Measurements from ENCODE around the gene PFN1.

PFN1 gene

GRCh38 chr17:4980644-4981216 lies 32.4 kb upstream of the PFN1 start:
- Histone ChIP-seq H3K9me3 (replicated peaks in 1 of 11) (no peaks in the 10 kb centered on the region), H3K4me2 (peak overlapping the region; percentile 20 to 89 (median 54); a peak in 20 of 22 replicates), H3K27ac (peak overlapping the region in 6 of 11 experiments; percentile 35 to 71 (median 52); a peak in 10 of 22 replicates), H3K4me3 (0 out of 20 replicates have a peak overlapping the region, but pooled peaks of 1 of the 10 experiments have one; percentile 3), H3K36me3 (peaks cover 33 to 77% (median 46%) of the 10 kb centered on the region in 11 experiments), H3K27me3 (no peaks in the 10 kb centered on the region), H3K9ac (peak overlapping the region in 5 of 11 experiments; percentile 30 to 73 (median 42); a peak in 5 of 22 replicates), H3K4me1 (peaks cover 29 to 91% (median 55%) of the 10 kb centered on the region in 10 experiments; a peak in 19 of 20 replicates), H4K20me1 (peaks cover 0 to 12% (median 0%) of the 10 kb centered on the region in 11 experiments; a peak in 3 of 22 replicates)
- TF ChIP-seq Cebpa-rat (IDR thresholded peaks at IDR 0.05) = no peak

GRCh38 chr17:4978726-4979125 lies 30.4 kb upstream of the PFN1 start:
- TF ChIP-seq Cebpa-rat (IDR thresholded peaks at IDR 0.05) = no peak
- Histone ChIP-seq H3K4me3 (peak overlapping the region in 1 of 10 experiments; percentile 33; a peak in 3 of 20 replicates), H3K9ac (peak overlapping the region in 10 of 11 experiments; percentile 35 to 59 (median 51); a peak in 15 of 22 replicates), H3K36me3 (peaks cover 41 to 80% (median 63%) of the 10 kb centered on the region in 11 experiments), H3K27me3 (no peaks in the 10 kb centered on the region), H3K4me1 (peaks cover 28 to 91% (median 52%) of the 10 kb centered on the region in 10 experiments), H3K27ac (peak overlapping the region in 8 of 11 experiments; percentile 30 to 71 (median 46); a peak in 12 of 22 replicates), H3K9me3 (replicated peaks in 1 of 11) (no peaks in the 10 kb centered on the region), H3K4me2 (peak overlapping the region; percentile 28 to 89 (median 68); a peak in 21 of 22 replicates), H4K20me1 (peaks cover 0 to 12% (median 0%) of the 10 kb centered on the region in 11 experiments; a peak in 3 of 22 replicates)

GRCh38 chr17:4974115-4974670 lies 25.9 kb upstream of the PFN1 start:
- H3K27ac ChIP-seq = peak overlapping the region in 5 of 11 experiments; percentile 22 to 42 (median 29); a peak in 7 of 22 replicates
- no peaks in the 10 kb centered on the region for H3K9me3 ChIP-seq (replicated peaks in 1 of 11)
- no peaks in the 10 kb centered on the region for H3K27me3 ChIP-seq
- TF ChIP-seq Cebpa-rat (IDR thresholded peaks at IDR 0.05) = no peak
- peak overlapping the region in 9 of 11 experiments; percentile 0 to 91 (median 50); a peak in 12 of 22 replicates for H3K4me2 ChIP-seq
- H3K4me3 ChIP-seq = no peak overlapping the region
- peak overlapping the region in 2 of 11 experiments; percentile 27 to 33; a peak in 1 of 22 replicates for H3K9ac ChIP-seq
- H3K36me3 ChIP-seq = peaks cover 62 to 92% (median 85%) of the 10 kb centered on the region in 11 experiments
- peaks cover 22 to 90% (median 42%) of the 10 kb centered on the region in 10 experiments for H3K4me1 ChIP-seq
- no peaks in the 10 kb centered on the region; a peak in 2 of 22 replicates for H4K20me1 ChIP-seq

- Histone ChIP-seq H4K20me1 (no peaks in the 10 kb centered on the region; a peak in 2 of 22 replicates), H3K27ac (peak overlapping the region in 6 of 11 experiments; percentile 22 to 42 (median 26); a peak in 8 of 22 replicates), H3K4me1 (peaks cover 22 to 90% (median 42%) of the 10 kb centered on the region in 10 experiments), H3K9me3 (replicated peaks in 1 of 11) (no peaks in the 10 kb centered on the region), H3K36me3 (peaks cover 62 to 98% (median 87%) of the 10 kb centered on the region in 11 experiments), H3K4me3 (no peak overlapping the region), H3K9ac (peak overlapping the region in 3 of 11 experiments; percentile 5 to 33 (median 21); a peak in 3 of 22 replicates), H3K27me3 (no peaks in the 10 kb centered on the region), H3K4me2 (peak overlapping the region in 9 of 11 experiments; percentile 0 to 91 (median 50); a peak in 12 of 22 replicates)
- no peak for TF ChIP-seq Cebpa-rat (IDR thresholded peaks at IDR 0.05)
Measured at GRCh38 chr17:4973256-4974114, 25.2 kb upstream of the PFN1 start.

DNA sequence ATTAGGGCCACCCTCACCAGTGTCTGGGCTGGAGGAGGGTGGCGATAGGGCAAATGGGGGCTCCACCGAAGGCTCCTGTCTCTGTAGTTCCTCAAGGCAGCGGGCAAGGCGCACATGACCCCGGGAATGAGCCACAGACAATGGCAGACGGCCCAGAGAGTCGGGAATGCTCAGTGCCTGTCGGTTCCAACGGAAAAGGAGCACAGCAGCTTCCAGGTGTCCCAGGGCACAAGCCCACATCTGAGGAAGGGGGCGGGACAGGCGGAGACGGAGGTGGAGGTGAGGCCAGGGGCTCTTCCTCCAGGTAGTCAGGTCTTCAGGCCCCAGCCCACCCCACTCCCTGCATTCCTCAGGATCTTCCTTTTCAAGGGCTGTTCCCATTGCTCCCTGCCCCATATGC lies 24.4 kb upstream of the PFN1 start:
- Histone ChIP-seq H4K20me1 (no peaks in the 10 kb centered on the region; a peak in 1 of 22 replicates), H3K27me3 (no peaks in the 10 kb centered on the region), H3K9me3 (replicated peaks in 1 of 11) (no peaks in the 10 kb centered on the region), H3K36me3 (peaks cover 55 to 91% (median 80%) of the 10 kb centered on the region in 11 experiments), H3K27ac (peak overlapping the region in 2 of 11 experiments; percentile 11 to 42; a peak in 3 of 22 replicates), H3K9ac (peak overlapping the region in 3 of 11 experiments; percentile 7 to 21 (median 15); a peak in 3 of 22 replicates), H3K4me1 (peaks cover 25 to 89% (median 42%) of the 10 kb centered on the region in 10 experiments), H3K4me3 (no peak overlapping the region), H3K4me2 (peak overlapping the region in 5 of 11 experiments; percentile 50 to 91 (median 79); a peak in 9 of 22 replicates)
- no peak for TF ChIP-seq Cebpa-rat (IDR thresholded peaks at IDR 0.05)

DNA sequence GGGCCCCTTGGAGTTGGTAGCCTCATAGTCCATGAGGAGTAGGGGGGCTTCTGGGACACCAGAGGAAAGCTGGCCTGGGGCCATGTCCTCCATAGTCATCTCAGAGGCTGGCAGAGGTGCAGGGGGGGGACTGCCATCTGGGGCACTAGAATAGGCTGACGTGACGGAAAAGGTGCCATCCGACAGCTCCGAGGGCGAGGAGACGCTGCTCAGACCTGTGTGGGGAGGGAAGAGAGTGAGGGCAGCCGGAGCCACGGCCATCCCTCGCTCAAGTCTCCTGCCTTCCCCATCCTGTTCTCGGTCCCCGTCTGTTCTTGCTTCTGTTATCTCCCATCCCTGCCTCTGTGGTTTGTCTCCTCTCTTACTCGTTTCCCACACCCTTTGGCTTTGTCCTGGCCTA lies 24.0 kb upstream of the PFN1 start:
- TF ChIP-seq Cebpa-rat (IDR thresholded peaks at IDR 0.05) = no peak

GRCh38 chr17:4971826-4972225 lies 23.5 kb upstream of the PFN1 start:
- Histone ChIP-seq H3K36me3 (peaks cover 46 to 82% (median 71%) of the 10 kb centered on the region in 11 experiments), H4K20me1 (no peaks in the 10 kb centered on the region; a peak in 1 of 22 replicates), H3K4me1 (peaks cover 25 to 80% (median 42%) of the 10 kb centered on the region in 10 experiments), H3K27me3 (no peaks in the 10 kb centered on the region), H3K4me2 (no peak overlapping the region), H3K9me3 (replicated peaks in 1 of 11) (no peaks in the 10 kb centered on the region), H3K9ac (peak overlapping the region in 2 of 11 experiments; percentile 9 to 15; a peak in 1 of 22 replicates), H3K4me3 (no peak overlapping the region), H3K27ac (no peak overlapping the region)
- no peak for TF ChIP-seq Cebpa-rat (IDR thresholded peaks at IDR 0.05)

More for the DNA sequence above, 24.0 kb upstream of the PFN1 start:
- Histone ChIP-seq H3K9ac (peak overlapping the region in 3 of 11 experiments; percentile 7 to 15 (median 9); a peak in 2 of 22 replicates), H3K27ac (peak overlapping the region in 1 of 11 experiments; percentile 11; a peak in 1 of 22 replicates), H3K4me3 (no peak overlapping the region), H3K9me3 (replicated peaks in 1 of 11) (no peaks in the 10 kb centered on the region), H4K20me1 (no peaks in the 10 kb centered on the region; a peak in 1 of 22 replicates), H3K27me3 (no peaks in the 10 kb centered on the region), H3K36me3 (peaks cover 51 to 87% (median 76%) of the 10 kb centered on the region in 11 experiments), H3K4me2 (peak overlapping the region in 2 of 11 experiments; percentile 79 to 91; a peak in 1 of 22 replicates), H3K4me1 (peaks cover 25 to 85% (median 42%) of the 10 kb centered on the region in 10 experiments)

DNA sequence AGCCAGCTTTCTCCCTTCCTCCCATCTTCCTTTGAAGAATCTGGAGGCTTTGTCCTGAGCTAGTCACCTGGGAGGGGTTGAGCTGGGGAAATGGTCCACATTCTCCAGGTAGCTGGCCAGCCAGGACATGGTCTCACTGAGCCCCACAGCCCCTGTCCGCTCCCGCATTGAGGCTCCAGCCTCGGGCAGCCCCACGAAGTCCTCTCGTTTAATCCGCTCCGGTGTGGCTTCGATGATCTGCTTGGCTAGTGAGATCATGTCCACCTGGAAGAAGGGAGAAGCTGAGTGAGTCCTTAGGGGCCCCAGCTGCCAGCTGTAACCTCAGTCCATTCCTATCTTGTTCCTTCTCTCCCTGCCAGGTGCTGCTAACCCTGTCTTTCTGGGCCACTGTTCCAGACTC lies 21.9 kb upstream of the PFN1 start:
- Histone ChIP-seq H3K27me3 (no peaks in the 10 kb centered on the region), H3K27ac (peak overlapping the region in 4 of 11 experiments; percentile 16 to 92 (median 84); a peak in 4 of 22 replicates)
- TF ChIP-seq Cebpa-rat (IDR thresholded peaks at IDR 0.05) = no peak

More for the DNA sequence above, 21.9 kb upstream of the PFN1 start:
- H3K9me3 ChIP-seq (replicated peaks in 1 of 11) = no peaks in the 10 kb centered on the region
- H3K9ac ChIP-seq = peak overlapping the region; percentile 12 to 92 (median 86); a peak in 9 of 22 replicates
- H4K20me1 ChIP-seq = no peaks in the 10 kb centered on the region; a peak in 1 of 22 replicates
- no peak overlapping the region for H3K4me3 ChIP-seq
- H3K4me1 ChIP-seq = peaks cover 38 to 82% (median 55%) of the 10 kb centered on the region in 10 experiments
- H3K4me2 ChIP-seq = peak overlapping the region in 4 of 11 experiments; percentile 94 to 100 (median 99); a peak in 4 of 22 replicates
- peaks cover 41 to 75% (median 63%) of the 10 kb centered on the region in 11 experiments for H3K36me3 ChIP-seq

All from BLaER1 treated with 17β-estradiol and CSF1 and Interleukin-3, amounts not matched to agents 10 nM and 100 nM (cell line).